ENCODE data around the gene CRNKL1.

GRCh38 chr20:20096421-20096820, 44.2 kb upstream of the CRNKL1 start:
- TF ChIP-seq POLR2AphosphoS5 (IDR thresholded peaks at IDR 0.05), result no peak
- TF ChIP-seq CTCF (IDR thresholded peaks at IDR 0.05), result no peak
